CD14-positive monocyte (primary cell): ENCODE results near the gene CHN2. TPM values are rescaled to one million over a fixed set of nuclear protein-coding genes. Genes with fewer than 3 reads are reported as not detected.

Experiments used
- DNase-seq, 3 donors: peaks; one replicate each; pipeline ENCODE4 v3.0.0-alpha.2; 2011 to 2022
- H2AFZ ChIP-seq: 2 replicates; pipeline ENCODE4 v1.6.0; 2012; ENCODE audit warnings: mild to moderate bottlenecking, low read depth, low read length, inconsistent platforms; ENCODE audit not compliant: insufficient read depth, poor library complexity, severe bottlenecking
- H3K27ac ChIP-seq, 2 donors: 1 replicate in 1 of 2; 2 replicates in 1 of 2; pipeline ENCODE4 v1.5.1; 2012 to 2013; ENCODE audit warnings: low read length in 2 of 2, control low read depth in 1 of 2, inconsistent platforms in 1 of 2, low read depth in 1 of 2, mild to moderate bottlenecking in 1 of 2
- H3K27me3 ChIP-seq, 2 donors: one replicate each; pipeline versions ENCODE4 v1.6.0 to v1.6.1; 2011 to 2013; ENCODE audit warnings: low read length in 2 of 2; ENCODE audit not compliant: control insufficient read depth in 2 of 2, insufficient read depth in 2 of 2
- H3K36me3 ChIP-seq, 2 donors: replicated peaks in 1 of 2; 1 replicate in 1 of 2; 2 replicates in 1 of 2; pipeline versions ENCODE4 v1.5.1 to v1.6.1; 2012 to 2013; ENCODE audit warnings: low read length in 2 of 2, control low read depth in 1 of 2, inconsistent platforms in 1 of 2, mild to moderate bottlenecking in 1 of 2; ENCODE audit not compliant: insufficient read depth in 2 of 2, control insufficient read depth in 1 of 2
- H3K4me1 ChIP-seq, 2 donors: 1 replicate in 1 of 2; 2 replicates in 1 of 2; pipeline versions ENCODE4 v1.5.1 to v1.6.1; 2012 to 2013; ENCODE audit warnings: low read length in 2 of 2, control low read depth in 1 of 2, inconsistent platforms in 1 of 2, mild to moderate bottlenecking in 1 of 2, moderate library complexity in 1 of 2; ENCODE audit not compliant: insufficient read depth in 2 of 2, control insufficient read depth in 1 of 2
- H3K4me2 ChIP-seq: replicated peaks from 2 replicates; pipeline ENCODE3; 2012; ENCODE audit warnings: low read length, moderate library complexity, mild to moderate bottlenecking; ENCODE audit not compliant: poor library complexity, severe bottlenecking; ENCODE audit errors: extremely low read depth
- H3K4me3 ChIP-seq, 3 experiments: fragments of 200-600 bp in 1 of 3; sonication (generic) in 1 of 3; replicated peaks in 1 of 3; 1 replicate in 2 of 3; 2 replicates in 1 of 3; pipeline ENCODE4 v1.5.1; 2011 to 2013; ENCODE audit warnings: low read length in 3 of 3, mild to moderate bottlenecking in 3 of 3, control low read depth in 2 of 3, low read depth in 2 of 3, inconsistent platforms in 1 of 3, moderate library complexity in 1 of 3
- H3K79me2 ChIP-seq: 2 replicates; pipeline ENCODE4 v1.6.0; 2012; ENCODE audit warnings: mild to moderate bottlenecking, control low read depth, inconsistent platforms, low read length, moderate library complexity; ENCODE audit not compliant: insufficient read depth
- H3K9ac ChIP-seq: 2 replicates; pipeline ENCODE4 v1.6.0; 2017; ENCODE audit warnings: low read length, mild to moderate bottlenecking; ENCODE audit not compliant: insufficient read depth, poor library complexity, severe bottlenecking
- H3K9me3 ChIP-seq, 2 donors: replicated peaks in 1 of 2; 1 replicate in 1 of 2; 2 replicates in 1 of 2; pipeline versions ENCODE4 v1.5.1 to v1.6.1; 2012 to 2013; ENCODE audit warnings: low read length in 2 of 2, control low read depth in 1 of 2; ENCODE audit not compliant: control insufficient read depth in 1 of 2, insufficient read depth in 1 of 2
- H4K20me1 ChIP-seq: 2 replicates; pipeline ENCODE4 v1.6.0; 2012; ENCODE audit warnings: mild to moderate bottlenecking, low read length, control low read depth, moderate library complexity; ENCODE audit not compliant: insufficient read depth
- H3K27ac Mint-ChIP-seq, 7 donors: one replicate each; pipeline ENCODE4 v1.8.0; 2020; ENCODE audit warnings: mild to moderate bottlenecking in 7 of 7, mixed read lengths in 7 of 7, moderate library complexity in 6 of 7, inconsistent platforms in 2 of 7
- H3K27me3 Mint-ChIP-seq, 3 donors: one replicate each; pipeline ENCODE4 v1.8.0; 2021 to 2022; ENCODE audit warnings: low read depth in 3 of 3, mild to moderate bottlenecking in 3 of 3, mixed read lengths in 3 of 3, moderate library complexity in 3 of 3, inconsistent platforms in 1 of 3
- H3K36me3 Mint-ChIP-seq, 2 donors: one replicate each; pipeline ENCODE4 v1.8.0; 2020; ENCODE audit warnings: mixed read lengths in 2 of 2, inconsistent platforms in 1 of 2, mild to moderate bottlenecking in 1 of 2
- H3K4me1 Mint-ChIP-seq: one replicate; pipeline ENCODE4 v1.8.0; 2020; ENCODE audit warnings: mild to moderate bottlenecking, mixed read lengths
- H3K4me3 Mint-ChIP-seq, 2 donors: one replicate each; pipeline ENCODE4 v1.8.0; 2020; ENCODE audit warnings: mild to moderate bottlenecking in 2 of 2, mixed read lengths in 2 of 2, moderate library complexity in 1 of 2
- H3K9me3 Mint-ChIP-seq, 7 donors: one replicate each; pipeline ENCODE4 v1.8.0; 2020 to 2022; ENCODE audit warnings: mixed read lengths in 7 of 7, mild to moderate bottlenecking in 6 of 7, moderate library complexity in 6 of 7, inconsistent platforms in 2 of 7
- WGBS: methylation state at CpG from one replicate; pipeline ENCODE4 v1.1.5; 2013; ENCODE audit warnings: missing lambda C conversion rate; ENCODE audit not compliant: insufficient coverage; 5-methylcytosine and 5-hydroxymethylcytosine counted together
- intact Hi-C, 2 donors: fragments of 100-400 bp; cut with micrococcal nuclease; formaldehyde crosslinking; loops; one replicate each; pipeline versions ENCODE4 v1.15.0 to v1.15.1; 2023
- polyA plus RNA-seq, 3 donors: library from polyadenylated mRNA; depleted of rRNA in 1 of 3; unstranded in 2 of 3; stranded (reverse) in 1 of 3; fragments of 300-500 nt in 2 of 3; fragments of >200 nt in 1 of 3; fragmentation: Illumina TruSeq in 2 of 3; gene quantifications; 1 replicate in 2 of 3; 2 replicates in 1 of 3; pipeline ENCODE4 v1.2.3, GENCODE V29; 2012 to 2021
- TF ChIP-seq, protein P1 (sequence below): fragments of 200-600 bp; IDR thresholded peaks from one replicate; pipeline ENCODE4 v1.8.0; 2022; ENCODE audit warnings: antibody characterized with exemption, mild to moderate bottlenecking

CHN2 gene
- polyA plus RNA-seq, 3 donors, result 26.6 to 66.5 (median 44.8) TPM

DNA sequence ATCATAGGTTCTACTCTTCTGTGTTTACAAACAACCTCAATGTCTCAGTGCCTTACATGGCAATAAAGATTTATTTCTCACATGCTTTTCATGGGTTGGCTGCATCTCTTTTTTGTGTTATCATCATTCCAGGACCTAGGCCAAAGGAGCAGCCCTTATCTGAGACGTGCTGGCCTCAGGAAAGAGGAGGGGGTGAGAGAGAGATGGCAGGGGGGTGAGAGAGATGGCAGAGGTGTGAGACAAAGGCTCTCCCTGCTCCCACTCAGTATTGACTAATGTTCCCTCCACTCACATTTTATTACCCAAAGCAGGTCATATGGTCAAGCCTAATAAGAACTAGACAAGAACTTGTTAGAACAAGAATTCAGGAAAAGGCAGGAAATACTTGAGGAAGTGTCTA is 249.0 kb downstream of the CHN2 start:
- H3K9me3 Mint-ChIP-seq, result peaks cover 0 to 3% (median 0%) of the 10 kb centered on the region in 7 donors
- Histone ChIP-seq H3K9ac (no peak overlapping the region), H3K4me3 (no peak overlapping the region), H3K79me2 (no peaks in the 10 kb centered on the region), H3K4me2 (no peak overlapping the region), H3K4me1 (no peaks in the 10 kb centered on the region), H3K36me3 (no peaks in the 10 kb centered on the region), H2AFZ (no peak overlapping the region), H3K27me3 (no peaks in the 10 kb centered on the region), H3K9me3 (no peaks in the 10 kb centered on the region), H4K20me1 (no peaks in the 10 kb centered on the region), H3K27ac (no peak overlapping the region)
- H3K36me3 Mint-ChIP-seq, result peaks cover 13 to 17% of the 10 kb centered on the region in 2 donors
- no peak for DNase-seq
- H3K4me1 Mint-ChIP-seq, result no peaks in the 10 kb centered on the region
- H3K27me3 Mint-ChIP-seq, result peaks cover 0 to 1% (median 0%) of the 10 kb centered on the region in 3 donors
- TF ChIP-seq, protein P1, sequence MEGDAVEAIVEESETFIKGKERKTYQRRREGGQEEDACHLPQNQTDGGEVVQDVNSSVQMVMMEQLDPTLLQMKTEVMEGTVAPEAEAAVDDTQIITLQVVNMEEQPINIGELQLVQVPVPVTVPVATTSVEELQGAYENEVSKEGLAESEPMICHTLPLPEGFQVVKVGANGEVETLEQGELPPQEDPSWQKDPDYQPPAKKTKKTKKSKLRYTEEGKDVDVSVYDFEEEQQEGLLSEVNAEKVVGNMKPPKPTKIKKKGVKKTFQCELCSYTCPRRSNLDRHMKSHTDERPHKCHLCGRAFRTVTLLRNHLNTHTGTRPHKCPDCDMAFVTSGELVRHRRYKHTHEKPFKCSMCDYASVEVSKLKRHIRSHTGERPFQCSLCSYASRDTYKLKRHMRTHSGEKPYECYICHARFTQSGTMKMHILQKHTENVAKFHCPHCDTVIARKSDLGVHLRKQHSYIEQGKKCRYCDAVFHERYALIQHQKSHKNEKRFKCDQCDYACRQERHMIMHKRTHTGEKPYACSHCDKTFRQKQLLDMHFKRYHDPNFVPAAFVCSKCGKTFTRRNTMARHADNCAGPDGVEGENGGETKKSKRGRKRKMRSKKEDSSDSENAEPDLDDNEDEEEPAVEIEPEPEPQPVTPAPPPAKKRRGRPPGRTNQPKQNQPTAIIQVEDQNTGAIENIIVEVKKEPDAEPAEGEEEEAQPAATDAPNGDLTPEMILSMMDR, result no peak
- no peak overlapping the region for H3K27ac Mint-ChIP-seq
- WGBS, result no CpG with 5 or more reads among the region's 1 CpG
- H3K4me3 Mint-ChIP-seq, result no peak overlapping the region
- intact Hi-C loops, result no loop called here

- Histone ChIP-seq H3K4me1 (no peaks in the 10 kb centered on the region), H4K20me1 (no peaks in the 10 kb centered on the region), H3K9ac (no peak overlapping the region), H2AFZ (no peak overlapping the region), H3K36me3 (no peaks in the 10 kb centered on the region), H3K27ac (no peak overlapping the region), H3K9me3 (no peaks in the 10 kb centered on the region), H3K79me2 (no peaks in the 10 kb centered on the region), H3K4me3 (no peak overlapping the region), H3K27me3 (no peaks in the 10 kb centered on the region), H3K4me2 (no peak overlapping the region)
- Mint-ChIP-seq H3K9me3 (peaks cover 0 to 3% (median 0%) of the 10 kb centered on the region in 7 donors), H3K4me3 (no peak overlapping the region), H3K27me3 (peaks cover 0 to under 1% (median 0%) of the 10 kb centered on the region in 3 donors), H3K36me3 (peaks cover 12 to 16% of the 10 kb centered on the region in 2 donors), H3K27ac (no peak overlapping the region), H3K4me1 (no peaks in the 10 kb centered on the region)
- 90% methylated on average over 2 of the region's 3 CpGs for WGBS
- TF ChIP-seq, protein P1, result no peak
- intact Hi-C loops, result no loop called here
- DNase-seq, result no peak
These were observed 249.7 kb downstream of the CHN2 start for GRCh38 chr7:29444267-29444666.
